ENCODE data around the gene FEZF2.

Gene FEZF2

GRCh38 chr3:62323241-62323640, 50.1 kb downstream of the FEZF2 start:
- DNase-seq: no peak
